ENCODE measurements around the gene CDH5.

GRCh38 chr16:66360624-66361324 is 5.7 kb upstream of the CDH5 start:
- TF ChIP-seq CTCF (IDR thresholded peaks at IDR 0.05; ENCODE audit: insufficient read depth, low read length, poor library complexity, severe bottlenecking) (no peak), EZH2phosphoT487 (conservative IDR thresholded peaks at IDR 0.05; ENCODE audit: low read length) (no peak)

All from SU-DHL-6 (cell line).